DND-41 (cell line): ENCODE measurements around the gene NLGN1.

Experiments
- ATAC-seq: fragments of 200-7000 bp; cut with Tn5 transposase; 3 replicates; pipeline ENCODE4 v1.9.1; 2021; ENCODE audit warnings: low read depth; ENCODE audit not compliant: insufficient read depth
- DNase-seq: peaks from one replicate; pipeline ENCODE4 v3.0.0-alpha.2; 2020
- H2AFZ ChIP-seq: 2 replicates; pipeline ENCODE4 v1.6.0; 2012; ENCODE audit warnings: low read depth, low read length
- H3K27ac ChIP-seq: 2 replicates; pipeline ENCODE4 v1.5.1; 2012; ENCODE audit warnings: low read length, inconsistent platforms
- H3K27me3 ChIP-seq: fragments of 200-600 bp; sonication (generic); 2 replicates; pipeline ENCODE4 v1.6.0; 2012; ENCODE audit warnings: low read length, mild to moderate bottlenecking, inconsistent platforms; ENCODE audit not compliant: insufficient read depth, poor library complexity
- H3K36me3 ChIP-seq: 2 replicates; pipeline ENCODE4 v1.5.1; 2012; ENCODE audit warnings: low read length, inconsistent platforms; ENCODE audit not compliant: insufficient read depth
- H3K4me1 ChIP-seq: 2 replicates; pipeline ENCODE4 v1.5.1; 2012; ENCODE audit warnings: mild to moderate bottlenecking, low read length; ENCODE audit not compliant: insufficient read depth
- H3K4me2 ChIP-seq: 2 replicates; pipeline ENCODE4 v1.6.0; 2012; ENCODE audit warnings: mild to moderate bottlenecking, moderate library complexity, low read length, inconsistent platforms; ENCODE audit not compliant: insufficient read depth
- H3K4me3 ChIP-seq, 2 experiments: fragments of 200-600 bp in 1 of 2; shearing (Covaris generic) in 1 of 2; 2 replicates each; pipeline ENCODE4 v1.5.1; 2012 to 2016; ENCODE audit warnings: inconsistent platforms in 2 of 2, low read length in 2 of 2, mild to moderate bottlenecking in 2 of 2, low read depth in 1 of 2, moderate library complexity in 1 of 2
- H3K79me2 ChIP-seq: 2 replicates; pipeline ENCODE4 v1.6.0; 2012; ENCODE audit warnings: low read length, inconsistent platforms; ENCODE audit not compliant: insufficient read depth
- H3K9ac ChIP-seq: 2 replicates; pipeline ENCODE4 v1.6.0; 2012; ENCODE audit warnings: low read depth, mild to moderate bottlenecking, inconsistent platforms, low read length, moderate library complexity
- H3K9me3 ChIP-seq: 2 replicates; pipeline ENCODE4 v1.5.1; 2012; ENCODE audit warnings: low read length, moderate library complexity, mild to moderate bottlenecking, inconsistent platforms; ENCODE audit not compliant: insufficient read depth, severe bottlenecking
- H4K20me1 ChIP-seq: 2 replicates; pipeline ENCODE4 v1.6.0; 2012; ENCODE audit warnings: low read length; ENCODE audit not compliant: insufficient read depth
- EZH2 ChIP-seq: IDR thresholded peaks from 3 replicates; pipeline ENCODE4 v1.6.1; 2012; ENCODE audit warnings: borderline replicate concordance, low read depth, mild to moderate bottlenecking, moderate library complexity, low read length, inconsistent platforms; ENCODE audit not compliant: severe bottlenecking
- TF ChIP-seq, protein P1 (sequence below): IDR thresholded peaks from 2 replicates; pipeline ENCODE4 v1.5.1; 2012; ENCODE audit warnings: borderline replicate concordance, low read length, moderate library complexity, mild to moderate bottlenecking; ENCODE audit not compliant: poor library complexity, severe bottlenecking; ENCODE audit errors: extremely low read depth

NLGN1 gene

DNA sequence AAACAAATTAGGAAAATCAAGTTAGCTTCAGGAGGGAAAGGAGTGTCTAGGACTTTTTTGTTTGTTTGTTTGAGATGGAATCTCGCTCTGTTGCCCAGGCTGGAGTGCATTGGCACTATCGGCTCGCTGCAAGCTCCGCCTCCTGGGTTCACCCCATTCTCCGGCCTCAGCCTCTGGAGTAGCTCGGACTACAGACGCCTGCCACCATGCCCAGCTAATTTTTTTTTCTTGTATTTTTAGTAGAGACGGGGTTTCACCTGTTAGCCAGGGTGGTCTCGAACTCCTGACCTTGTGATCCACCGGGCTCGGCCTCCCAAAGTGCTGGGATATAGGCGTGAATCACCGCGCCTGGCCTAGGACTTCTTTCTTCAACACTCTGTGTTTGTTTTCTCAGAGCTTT lies 171.1 kb downstream of the NLGN1 start:
- no peak for DNase-seq
- Histone ChIP-seq H3K9me3 (no peaks in the 10 kb centered on the region), H3K36me3 (no peaks in the 10 kb centered on the region), H3K4me2 (no peak overlapping the region), H3K4me3 (no peak overlapping the region), H4K20me1 (no peaks in the 10 kb centered on the region), H3K27ac (no peak overlapping the region), H3K4me1 (no peaks in the 10 kb centered on the region), H2AFZ (no peak overlapping the region), H3K79me2 (no peaks in the 10 kb centered on the region), H3K27me3 (no peaks in the 10 kb centered on the region), H3K9ac (no peak overlapping the region)
- ATAC-seq = no peak
- no peak for TF ChIP-seq EZH2
- TF ChIP-seq, protein P1, sequence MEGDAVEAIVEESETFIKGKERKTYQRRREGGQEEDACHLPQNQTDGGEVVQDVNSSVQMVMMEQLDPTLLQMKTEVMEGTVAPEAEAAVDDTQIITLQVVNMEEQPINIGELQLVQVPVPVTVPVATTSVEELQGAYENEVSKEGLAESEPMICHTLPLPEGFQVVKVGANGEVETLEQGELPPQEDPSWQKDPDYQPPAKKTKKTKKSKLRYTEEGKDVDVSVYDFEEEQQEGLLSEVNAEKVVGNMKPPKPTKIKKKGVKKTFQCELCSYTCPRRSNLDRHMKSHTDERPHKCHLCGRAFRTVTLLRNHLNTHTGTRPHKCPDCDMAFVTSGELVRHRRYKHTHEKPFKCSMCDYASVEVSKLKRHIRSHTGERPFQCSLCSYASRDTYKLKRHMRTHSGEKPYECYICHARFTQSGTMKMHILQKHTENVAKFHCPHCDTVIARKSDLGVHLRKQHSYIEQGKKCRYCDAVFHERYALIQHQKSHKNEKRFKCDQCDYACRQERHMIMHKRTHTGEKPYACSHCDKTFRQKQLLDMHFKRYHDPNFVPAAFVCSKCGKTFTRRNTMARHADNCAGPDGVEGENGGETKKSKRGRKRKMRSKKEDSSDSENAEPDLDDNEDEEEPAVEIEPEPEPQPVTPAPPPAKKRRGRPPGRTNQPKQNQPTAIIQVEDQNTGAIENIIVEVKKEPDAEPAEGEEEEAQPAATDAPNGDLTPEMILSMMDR = no peak

DNA sequence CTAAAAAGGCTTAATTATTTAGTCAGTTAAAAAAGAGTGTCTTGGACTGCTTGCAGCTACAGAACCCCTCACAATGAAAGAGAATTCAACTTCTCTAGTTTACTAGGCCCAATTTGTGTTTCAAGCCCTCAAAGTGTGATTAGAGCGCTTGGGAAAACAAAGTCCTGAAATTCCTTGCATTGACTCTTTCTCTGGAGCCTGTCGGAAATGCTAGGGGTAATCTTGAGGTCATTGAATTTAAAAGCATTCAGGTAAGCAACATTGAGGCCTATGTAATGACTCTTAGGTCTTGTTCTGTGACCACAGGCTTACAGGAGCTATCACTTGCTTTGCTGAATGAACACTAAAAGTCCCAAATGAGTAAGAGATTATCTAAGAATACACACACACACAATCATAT lies 186.0 kb downstream of the NLGN1 start:
- Histone ChIP-seq H4K20me1 (no peaks in the 10 kb centered on the region), H3K4me2 (no peak overlapping the region), H3K27ac (no peak overlapping the region), H3K4me1 (no peaks in the 10 kb centered on the region), H3K4me3 (no peak overlapping the region), H3K27me3 (no peaks in the 10 kb centered on the region), H3K9me3 (no peaks in the 10 kb centered on the region), H3K79me2 (no peaks in the 10 kb centered on the region), H2AFZ (no peak overlapping the region), H3K9ac (no peak overlapping the region), H3K36me3 (no peaks in the 10 kb centered on the region)
- ATAC-seq (no peak), DNase-seq (no peak)
- TF ChIP-seq, protein P1 = no peak
- TF ChIP-seq EZH2 = no peak

DNA sequence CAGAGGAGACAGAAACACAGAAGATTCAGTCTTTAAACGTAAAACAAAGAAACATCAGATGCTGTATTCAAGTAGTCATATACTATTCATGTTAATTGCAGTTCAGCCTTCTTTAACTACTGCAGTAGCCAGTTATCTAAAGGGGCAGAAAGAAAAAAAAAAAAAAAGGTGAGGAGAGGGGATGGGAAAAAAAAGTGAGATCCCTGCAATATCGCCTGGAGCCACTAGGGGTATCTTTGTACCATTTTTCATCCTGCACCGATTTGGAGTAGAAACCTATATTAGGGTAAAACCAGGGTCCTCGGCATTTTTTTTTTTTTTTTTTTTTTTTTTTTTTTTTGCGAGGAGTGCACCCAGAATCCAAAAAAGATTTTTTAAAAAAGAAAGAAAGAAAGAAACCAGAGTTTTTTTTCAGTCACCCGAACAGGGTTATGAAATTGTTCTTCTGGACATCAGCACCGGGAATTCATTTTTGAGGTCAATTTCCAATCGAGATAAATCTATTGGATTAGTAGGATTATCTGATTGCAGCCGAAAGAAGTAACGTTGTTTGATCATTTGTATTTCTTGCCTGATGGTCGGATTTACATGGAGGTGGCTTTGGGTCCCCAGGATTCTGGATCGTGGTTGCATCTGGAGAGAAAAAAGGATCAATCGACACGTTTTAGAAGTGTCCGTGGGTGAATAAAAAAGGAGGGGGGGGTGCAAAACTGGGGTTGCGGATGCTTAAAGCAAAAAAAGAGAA lies 186.7 kb downstream of the NLGN1 start:
- no peaks in the 10 kb centered on the region for H3K36me3 ChIP-seq
- H3K27ac ChIP-seq = no peak overlapping the region
- H3K4me2 ChIP-seq = no peak overlapping the region
- H3K4me1 ChIP-seq = no peaks in the 10 kb centered on the region
- no peak for ATAC-seq
- no peak overlapping the region for H3K4me3 ChIP-seq
- peak; percentile 11 for DNase-seq
- no peak overlapping the region for H2AFZ ChIP-seq
- no peaks in the 10 kb centered on the region for H3K9me3 ChIP-seq
- no peaks in the 10 kb centered on the region for H3K27me3 ChIP-seq
- no peaks in the 10 kb centered on the region for H4K20me1 ChIP-seq
- no peak overlapping the region for H3K9ac ChIP-seq
- TF ChIP-seq EZH2 = no peak
- TF ChIP-seq, protein P1 = peak; percentile 70
- H3K79me2 ChIP-seq = no peaks in the 10 kb centered on the region
